ENCODE data around the gene SNUPN.

Gene SNUPN

GRCh38 chr15:75659928-75660645, 34.6 kb upstream of the SNUPN start:
- Histone ChIP-seq H3K4me3 (ENCODE audit: control insufficient read depth in 1 of 7, extremely low read depth in 1 of 7, insufficient read depth in 4 of 7, low read depth in 2 of 7, low read length in 6 of 7) (no peak overlapping the region), H3K27me3 (replicated peaks in 2 of 5; ENCODE audit: control insufficient read depth in 4 of 5, insufficient read depth in 5 of 5, low read length in 4 of 5) (no peaks in the 10 kb centered on the region), H3K27ac (ENCODE audit: insufficient read depth in 1 of 2, low read depth in 1 of 2, low read length in 2 of 2, poor library complexity in 1 of 2, severe bottlenecking in 2 of 2) (no peak overlapping the region), H3K9me3 (ENCODE audit: control extremely low read depth in 1 of 5, control insufficient read depth in 4 of 5, insufficient read depth in 2 of 5, low read depth in 1 of 5, low read length in 4 of 5) (no peaks in the 10 kb centered on the region), H3K4me1 (ENCODE audit: control extremely low read depth in 1 of 4, control insufficient read depth in 4 of 4, insufficient read depth in 4 of 4, low read length in 3 of 4) (no peaks in the 10 kb centered on the region), H3K36me3 (ENCODE audit: control insufficient read depth in 4 of 4, insufficient read depth in 4 of 4, low read length in 3 of 4) (peaks cover 0 to 8% (median 4%) of the 10 kb centered on the region in 4 experiments)
- POLR2A ChIA-PET: no interaction called here
- no peak for DNase-seq
- WGBS (ENCODE audit: insufficient coverage): 95% methylated on average over 13 of the region's 17 CpGs
- CTCF ChIA-PET: no interaction called here

- no peaks in the 10 kb centered on the region for H3K27me3 ChIP-seq (replicated peaks in 2 of 5; ENCODE audit: control insufficient read depth in 4 of 5, insufficient read depth in 5 of 5, low read length in 4 of 5)
- 100% methylated on average over 6 of the region's 9 CpGs for WGBS (ENCODE audit: insufficient coverage)
- no peak overlapping the region for H3K4me3 ChIP-seq (ENCODE audit: control insufficient read depth in 1 of 7, extremely low read depth in 1 of 7, insufficient read depth in 4 of 7, low read depth in 2 of 7, low read length in 6 of 7)
- ChIA-PET CTCF (no interaction called here), POLR2A (no interaction called here)
- no peaks in the 10 kb centered on the region for H3K4me1 ChIP-seq (ENCODE audit: control extremely low read depth in 1 of 4, control insufficient read depth in 4 of 4, insufficient read depth in 4 of 4, low read length in 3 of 4)
- no peak overlapping the region for H3K27ac ChIP-seq (ENCODE audit: insufficient read depth in 1 of 2, low read depth in 1 of 2, low read length in 2 of 2, poor library complexity in 1 of 2, severe bottlenecking in 2 of 2)
- H3K9me3 ChIP-seq (ENCODE audit: control extremely low read depth in 1 of 5, control insufficient read depth in 4 of 5, insufficient read depth in 2 of 5, low read depth in 1 of 5, low read length in 4 of 5): no peaks in the 10 kb centered on the region
- peaks cover 0 to 8% (median 4%) of the 10 kb centered on the region in 4 experiments for H3K36me3 ChIP-seq (ENCODE audit: control insufficient read depth in 4 of 4, insufficient read depth in 4 of 4, low read length in 3 of 4)
- no peak for DNase-seq
Measured at GRCh38 chr15:75659141-75659771, 33.7 kb upstream of the SNUPN start.

GRCh38 chr15:75656813-75657212, 31.3 kb upstream of the SNUPN start:
- peaks cover 0 to 6% (median 3%) of the 10 kb centered on the region in 4 experiments for H3K4me1 ChIP-seq (ENCODE audit: control extremely low read depth in 1 of 4, control insufficient read depth in 4 of 4, insufficient read depth in 4 of 4, low read length in 3 of 4)
- POLR2A ChIA-PET: no interaction called here
- 96% methylated on average over 21 of the region's 22 CpGs for WGBS (ENCODE audit: insufficient coverage)

GRCh38 chr15:75656331-75656730, 30.8 kb upstream of the SNUPN start:
- Histone ChIP-seq H3K4me1 (ENCODE audit: control extremely low read depth in 1 of 4, control insufficient read depth in 4 of 4, insufficient read depth in 4 of 4, low read length in 3 of 4) (peaks cover 0 to 11% (median 7%) of the 10 kb centered on the region in 4 experiments), H3K4me3 (ENCODE audit: control insufficient read depth in 1 of 7, extremely low read depth in 1 of 7, insufficient read depth in 4 of 7, low read depth in 2 of 7, low read length in 6 of 7) (no peak overlapping the region)

More at GRCh38 chr15:75656813-75657212, 31.3 kb upstream of the SNUPN start:
- CTCF ChIA-PET: no interaction called here
- peaks cover 0 to 8% (median 4%) of the 10 kb centered on the region in 4 experiments for H3K36me3 ChIP-seq (ENCODE audit: control insufficient read depth in 4 of 4, insufficient read depth in 4 of 4, low read length in 3 of 4)
- H3K27ac ChIP-seq (ENCODE audit: insufficient read depth in 1 of 2, low read depth in 1 of 2, low read length in 2 of 2, poor library complexity in 1 of 2, severe bottlenecking in 2 of 2): no peak overlapping the region
- H3K9me3 ChIP-seq (ENCODE audit: control extremely low read depth in 1 of 5, control insufficient read depth in 4 of 5, insufficient read depth in 2 of 5, low read depth in 1 of 5, low read length in 4 of 5): no peaks in the 10 kb centered on the region
- H3K4me3 ChIP-seq (ENCODE audit: control insufficient read depth in 1 of 7, extremely low read depth in 1 of 7, insufficient read depth in 4 of 7, low read depth in 2 of 7, low read length in 6 of 7): no peak overlapping the region
- H3K27me3 ChIP-seq (replicated peaks in 2 of 5; ENCODE audit: control insufficient read depth in 4 of 5, insufficient read depth in 5 of 5, low read length in 4 of 5): no peaks in the 10 kb centered on the region
- no peak for DNase-seq

GRCh38 chr15:75655931-75656330, 30.4 kb upstream of the SNUPN start:
- Histone ChIP-seq H3K9me3 (ENCODE audit: control extremely low read depth in 1 of 5, control insufficient read depth in 4 of 5, insufficient read depth in 2 of 5, low read depth in 1 of 5, low read length in 4 of 5) (no peaks in the 10 kb centered on the region), H3K27ac (ENCODE audit: insufficient read depth in 1 of 2, low read depth in 1 of 2, low read length in 2 of 2, poor library complexity in 1 of 2, severe bottlenecking in 2 of 2) (no peak overlapping the region), H3K36me3 (ENCODE audit: control insufficient read depth in 4 of 4, insufficient read depth in 4 of 4, low read length in 3 of 4) (peaks cover 0 to 8% (median 4%) of the 10 kb centered on the region in 4 experiments), H3K4me3 (ENCODE audit: control insufficient read depth in 1 of 7, extremely low read depth in 1 of 7, insufficient read depth in 4 of 7, low read depth in 2 of 7, low read length in 6 of 7) (no peak overlapping the region), H3K4me1 (ENCODE audit: control extremely low read depth in 1 of 4, control insufficient read depth in 4 of 4, insufficient read depth in 4 of 4, low read length in 3 of 4) (peaks cover 0 to 15% (median 11%) of the 10 kb centered on the region in 4 experiments), H3K27me3 (replicated peaks in 2 of 5; ENCODE audit: control insufficient read depth in 4 of 5, insufficient read depth in 5 of 5, low read length in 4 of 5) (no peaks in the 10 kb centered on the region)
- CTCF ChIA-PET: no interaction called here
- 90% methylated on average over 2 of the region's 4 CpGs for WGBS (ENCODE audit: insufficient coverage)
- no peak for DNase-seq
- POLR2A ChIA-PET: no interaction called here

More at GRCh38 chr15:75656331-75656730, 30.8 kb upstream of the SNUPN start:
- 100% methylated on average over 5 of the region's 5 CpGs for WGBS (ENCODE audit: insufficient coverage)
- no peaks in the 10 kb centered on the region for H3K27me3 ChIP-seq (replicated peaks in 2 of 5; ENCODE audit: control insufficient read depth in 4 of 5, insufficient read depth in 5 of 5, low read length in 4 of 5)
- no peak for DNase-seq
- CTCF ChIA-PET: no interaction called here
- no peak overlapping the region for H3K27ac ChIP-seq (ENCODE audit: insufficient read depth in 1 of 2, low read depth in 1 of 2, low read length in 2 of 2, poor library complexity in 1 of 2, severe bottlenecking in 2 of 2)
- H3K36me3 ChIP-seq (ENCODE audit: control insufficient read depth in 4 of 4, insufficient read depth in 4 of 4, low read length in 3 of 4): peaks cover 0 to 8% (median 4%) of the 10 kb centered on the region in 4 experiments
- no peaks in the 10 kb centered on the region for H3K9me3 ChIP-seq (ENCODE audit: control extremely low read depth in 1 of 5, control insufficient read depth in 4 of 5, insufficient read depth in 2 of 5, low read depth in 1 of 5, low read length in 4 of 5)
- POLR2A ChIA-PET: no interaction called here

- no peak overlapping the region for H3K4me3 ChIP-seq (ENCODE audit: control insufficient read depth in 1 of 7, extremely low read depth in 1 of 7, insufficient read depth in 4 of 7, low read depth in 2 of 7, low read length in 6 of 7)
- peaks cover 0 to 16% (median 12%) of the 10 kb centered on the region in 4 experiments for H3K4me1 ChIP-seq (ENCODE audit: control extremely low read depth in 1 of 4, control insufficient read depth in 4 of 4, insufficient read depth in 4 of 4, low read length in 3 of 4)
- ChIA-PET CTCF (interaction anchor here (1.1 to 1.5 kb wide), 2 partner anchors 12 to 14 kb away, joined by 3 to 4 read pairs; partner anchors contain the start of gene IMP3), POLR2A (no interaction called here)
- DNase-seq: no peak
- WGBS (ENCODE audit: insufficient coverage): 95% methylated on average over 3 of the region's 4 CpGs
- no peak overlapping the region for H3K27ac ChIP-seq (ENCODE audit: insufficient read depth in 1 of 2, low read depth in 1 of 2, low read length in 2 of 2, poor library complexity in 1 of 2, severe bottlenecking in 2 of 2)
- no peaks in the 10 kb centered on the region for H3K9me3 ChIP-seq (ENCODE audit: control extremely low read depth in 1 of 5, control insufficient read depth in 4 of 5, insufficient read depth in 2 of 5, low read depth in 1 of 5, low read length in 4 of 5)
- H3K36me3 ChIP-seq (ENCODE audit: control insufficient read depth in 4 of 4, insufficient read depth in 4 of 4, low read length in 3 of 4): peaks cover 0 to 13% (median 4%) of the 10 kb centered on the region in 4 experiments
- H3K27me3 ChIP-seq (replicated peaks in 2 of 5; ENCODE audit: control insufficient read depth in 4 of 5, insufficient read depth in 5 of 5, low read length in 4 of 5): no peaks in the 10 kb centered on the region
Measured at GRCh38 chr15:75654201-75654907, 28.8 kb upstream of the SNUPN start.

Data from common myeloid progenitor, CD34-positive (primary cell).